Stimulated activated CD8-positive, alpha-beta memory T cell treated with anti-CD3 and anti-CD28 coated beads, Interleukin-15, amount 100 ng/mL, for 24 hours (primary cell): ENCODE results near the gene L3HYPDH.

ENCODE experiments used
- DNase-seq: peaks from one replicate; pipeline ENCODE4 v3.0.0-alpha.2; 2020; ENCODE audit warnings: low read depth

The L3HYPDH gene

DNA sequence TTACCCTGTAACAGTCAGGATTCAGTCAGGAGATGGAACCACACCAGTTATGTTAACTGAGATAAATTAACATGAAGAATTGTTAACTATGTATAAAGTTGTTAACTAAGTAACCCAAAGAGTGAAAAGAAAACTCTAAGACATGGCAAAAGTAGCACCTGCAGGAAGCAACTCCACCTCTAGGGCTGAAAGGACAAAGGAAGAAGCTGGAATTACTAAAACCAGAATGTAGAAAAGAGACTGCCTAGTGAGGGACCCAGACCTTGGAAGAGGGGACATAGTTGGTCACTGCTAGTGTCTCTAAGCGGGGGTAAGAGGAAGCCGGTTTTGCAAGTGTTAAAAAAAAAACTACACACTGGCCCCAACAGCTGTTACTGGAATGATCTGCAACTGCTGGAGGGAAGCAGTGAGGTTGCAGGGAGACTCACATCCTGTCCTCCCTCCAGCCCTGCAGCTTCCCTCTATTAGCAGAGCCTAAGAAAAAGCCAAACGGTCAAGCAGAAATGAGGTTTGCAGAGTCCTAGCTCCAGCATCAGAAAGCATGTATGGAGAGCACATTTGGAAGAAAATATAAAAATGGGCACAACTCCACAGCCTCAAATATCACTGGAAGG is 58.8 kb downstream of the L3HYPDH start:
- no peak for DNase-seq

DNA sequence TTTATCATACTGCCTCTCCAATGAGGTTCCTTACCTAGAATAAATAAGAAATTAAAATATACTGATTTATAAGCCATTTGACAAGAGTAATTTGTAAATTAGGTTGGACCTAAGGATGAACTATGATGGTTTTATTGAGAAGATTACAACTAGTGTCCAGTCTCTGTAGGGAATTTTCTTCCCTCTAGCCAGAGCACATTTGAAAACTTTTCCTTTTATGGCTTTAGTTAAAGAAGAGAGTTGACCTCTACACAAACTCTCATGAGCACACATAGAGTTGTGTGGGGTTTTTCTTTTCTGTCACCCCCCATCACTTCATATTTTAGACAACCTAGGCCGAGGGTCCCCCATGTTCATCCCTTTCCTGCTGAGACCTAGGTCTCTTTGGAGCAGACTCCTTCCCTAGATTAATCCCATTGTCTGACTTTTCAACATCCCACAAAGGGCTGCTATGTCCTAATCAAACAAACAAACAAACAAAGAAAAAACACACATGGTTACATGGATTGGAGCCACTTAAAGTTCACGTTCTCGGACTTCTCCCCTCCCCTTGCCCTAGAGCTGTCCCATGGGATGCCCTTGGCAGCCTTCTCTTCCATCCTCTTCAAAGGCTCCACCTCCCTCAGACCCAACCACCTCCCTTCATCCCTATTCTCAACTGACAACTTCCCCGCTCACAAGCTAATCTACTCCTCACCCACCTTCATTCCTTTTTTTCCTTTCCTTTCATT is 59.7 kb downstream of the L3HYPDH start:
- no peak for DNase-seq
